A549 (cell line): ENCODE data around the gene SLC6A19. TPM values are rescaled to one million over a fixed set of nuclear protein-coding genes. Genes with fewer than 3 reads are reported as not detected.

Experiments
- ATAC-seq, 2 experiments: fragments of 200-7000 bp in 1 of 2; fragments of >200 bp in 1 of 2; cut with Nextera tagmentation in 1 of 2; cut with Tn5 transposase in 1 of 2; 3 replicates each; pipeline versions ENCODE4 v1.8.0 to v1.9.1; 2018 to 2020; ENCODE audit warnings: mild to moderate bottlenecking in 1 of 2, moderate library complexity in 1 of 2
- CTCF ChIA-PET: fragments of 300-600 bp; sonication (Branson Sonifier 250); formaldehyde crosslinking; extraction: SDS; loops from one replicate; lab custom pipeline; 2021; ENCODE audit warnings: antibody characterized with exemption, inconsistent platforms; lab: Yijun Ruan, JAX
- POLR2A ChIA-PET: fragments of 350-600 bp; formaldehyde crosslinking; extraction: SDS; loops from one replicate; lab custom pipeline; 2021; ENCODE audit warnings: antibody characterized with exemption, inconsistent platforms; lab: Yijun Ruan, JAX
- DNase-seq, 2 experiments: peaks; one replicate each; pipeline versions ENCODE4 v3.0.0 to v3.0.0-alpha.2; 2011 to 2016; ENCODE audit warnings: low read depth in 1 of 2, low spot score in 1 of 2
- FAIRE-seq: peaks from 2 replicates; lab custom pipeline; 2011; peaks lifted over from hg19 to GRCh38; lab: Jason Lieb, UNC
- H3K27ac ChIP-seq, 2 experiments: fragments of >200 bp; sonication (Bioruptor Twin); formaldehyde crosslinking; 3 replicates each; pipeline ENCODE4 v1.5.1; 2016 to 2017
- H3K4me1 ChIP-seq: fragments of >200 bp; sonication (Bioruptor Twin); formaldehyde crosslinking; 3 replicates; pipeline ENCODE4 v1.6.1; 2016
- H3K4me2 ChIP-seq: fragments of >200 bp; sonication (Bioruptor Twin); formaldehyde crosslinking; 3 replicates; pipeline ENCODE4 v1.6.1; 2016
- H3K4me3 ChIP-seq: fragments of >200 bp; sonication (Bioruptor Twin); formaldehyde crosslinking; 3 replicates; pipeline ENCODE4 v1.5.1; 2016
- H3K9me3 ChIP-seq: fragments of >200 bp; sonication (Bioruptor Twin); formaldehyde crosslinking; 3 replicates; pipeline ENCODE4 v1.6.1; 2016
- BHLHE40 ChIP-seq: IDR thresholded peaks from 2 replicates; pipeline ENCODE4 v1.6.1; 2012; ENCODE audit warnings: low read depth, low read length, inconsistent platforms
- CBX8 ChIP-seq: fragments of 200-600 bp; sonication (generic); IDR thresholded peaks from 2 replicates; pipeline ENCODE4 v1.6.1; 2016
- CEBPB ChIP-seq, 2 experiments: fragments of >200 bp in 1 of 2; sonication (Bioruptor Twin) in 1 of 2; formaldehyde crosslinking in 1 of 2; IDR thresholded peaks; 2 replicates each; pipeline ENCODE4 v1.6.1; 2012 to 2016
- CHD2 ChIP-seq: fragments of 150-350 bp; IDR thresholded peaks from 2 replicates; pipeline ENCODE4 v1.6.1; 2014; ENCODE audit warnings: low read length; ENCODE audit not compliant: partially characterized antibody
- CHD4 ChIP-seq: fragments of 200-600 bp; sonication (generic); IDR thresholded peaks from 2 replicates; pipeline ENCODE4 v1.6.1; 2016; ENCODE audit warnings: antibody characterized with exemption, mild to moderate bottlenecking, borderline replicate concordance
- EHF ChIP-seq: fragments of 250-450 bp; sonication (Bioruptor Pico); IDR thresholded peaks from 2 replicates; pipeline ENCODE4 v1.5.0; 2020; ENCODE audit warnings: mild to moderate bottlenecking
- EHMT2 ChIP-seq: fragments of 200-600 bp; sonication (generic); IDR thresholded peaks from 2 replicates; pipeline ENCODE4 v1.6.1; 2016; ENCODE audit warnings: antibody characterized with exemption, low read depth, mild to moderate bottlenecking, moderate library complexity
- ESRRA ChIP-seq: fragments of 150-350 bp; IDR thresholded peaks from 2 replicates; pipeline ENCODE4 v1.6.1; 2014; ENCODE audit warnings: mild to moderate bottlenecking, low read length, borderline replicate concordance
- FOSB ChIP-seq: fragments of 250-450 bp; sonication (Bioruptor Pico); IDR thresholded peaks from 2 replicates; pipeline ENCODE4 v1.5.0; 2020; ENCODE audit warnings: mild to moderate bottlenecking, moderate library complexity
- FOXS1 ChIP-seq: fragments of 250-450 bp; sonication (Bioruptor Pico); IDR thresholded peaks from 2 replicates; pipeline ENCODE4 v1.5.0; 2020; ENCODE audit warnings: mild to moderate bottlenecking, moderate library complexity
- HOXB13 ChIP-seq: fragments of 250-450 bp; sonication (Bioruptor Pico); IDR thresholded peaks from 2 replicates; pipeline ENCODE4 v1.5.0; 2020; ENCODE audit warnings: low read depth, mild to moderate bottlenecking, moderate library complexity
- JUN ChIP-seq, 2 experiments: fragments of >200 bp; sonication (Bioruptor Twin); formaldehyde crosslinking; IDR thresholded peaks; 2 replicates in 1 of 2; 3 replicates in 1 of 2; pipeline ENCODE4 v1.6.1; 2016 to 2017
- NFE2L2 ChIP-seq: fragments of 150-350 bp; conservative IDR thresholded peaks from 2 replicates; pipeline ENCODE4 v1.6.1; 2014; ENCODE audit warnings: low read length
- NPAS2 ChIP-seq: fragments of 250-450 bp; sonication (Bioruptor Pico); IDR thresholded peaks from 2 replicates; pipeline ENCODE4 v1.8.0; 2022; ENCODE audit warnings: mild to moderate bottlenecking, moderate library complexity, borderline replicate concordance
- POLR2A ChIP-seq: IDR thresholded peaks from 2 replicates; pipeline ENCODE4 v1.6.1; 2012; ENCODE audit warnings: mild to moderate bottlenecking, low read length
- RARB ChIP-seq: fragments of 250-450 bp; sonication (Bioruptor Pico); IDR thresholded peaks from 2 replicates; pipeline ENCODE4 v1.8.0; 2021; ENCODE audit warnings: mild to moderate bottlenecking, moderate library complexity
- RNF2 ChIP-seq: fragments of 200-600 bp; sonication (generic); IDR thresholded peaks from 2 replicates; pipeline ENCODE4 v1.6.1; 2016; ENCODE audit warnings: low read depth, mild to moderate bottlenecking, antibody characterized with exemption, moderate library complexity, borderline replicate concordance
- SMC3 ChIP-seq: fragments of >200 bp; sonication (Bioruptor Twin); formaldehyde crosslinking; IDR thresholded peaks from 3 replicates; pipeline ENCODE4 v1.6.1; 2018; ENCODE audit warnings: inconsistent platforms
- TFCP2L1 ChIP-seq: fragments of 250-450 bp; sonication (Bioruptor Pico); IDR thresholded peaks from 2 replicates; pipeline ENCODE4 v1.5.0; 2021; ENCODE audit warnings: mild to moderate bottlenecking
- ZFP36 ChIP-seq: fragments of 450-650 bp; IDR thresholded peaks from 2 replicates; pipeline ENCODE4 v1.6.1; 2014; ENCODE audit warnings: borderline replicate concordance; ENCODE audit not compliant: partially characterized antibody
- WGBS: methylation state at CpG from one replicate; pipeline ENCODE4 v1.1.6; 2017; ENCODE audit errors: missing lambda C conversion rate; 5-methylcytosine and 5-hydroxymethylcytosine counted together
- polyA plus RNA-seq, 4 experiments: library from polyadenylated mRNA; depleted of rRNA in 3 of 4; stranded (reverse); fragments of >200 nt; fragmentation: RNase III in 1 of 4; extraction: RNeasy Plus Mini Kit Qiagen cat#74134 plus additional on column Dnase treatment in 1 of 4; gene quantifications; 2 replicates in 3 of 4; 3 replicates in 1 of 4; pipeline ENCODE4 v1.2.3, GENCODE V29; 2011 to 2017
- TF ChIP-seq, protein P1 (sequence below): fragments of 450-650 bp; IDR thresholded peaks from 2 replicates; pipeline ENCODE4 v1.6.1; 2014; ENCODE audit warnings: antibody characterized with exemption
- TF ChIP-seq, protein P2 (sequence below): fragments of 200-600 bp; sonication (generic); IDR thresholded peaks from 2 replicates; pipeline ENCODE4 v1.6.1; 2016; ENCODE audit warnings: antibody characterized with exemption, mild to moderate bottlenecking, moderate library complexity
- TF ChIP-seq, protein P3 (sequence below): IDR thresholded peaks from 2 replicates; pipeline ENCODE4 v1.6.1; 2012
- TF ChIP-seq, protein P4 (sequence below): fragments of 250-450 bp; sonication (Bioruptor Pico); IDR thresholded peaks from 2 replicates; pipeline ENCODE4 v1.5.0; 2021; ENCODE audit warnings: mild to moderate bottlenecking, moderate library complexity, borderline replicate concordance

SLC6A19 gene
- polyA plus RNA-seq, 2 of the 4 experiments (the other 2 are of a cell fraction): 0.01 TPM; not detected in 1

DNA sequence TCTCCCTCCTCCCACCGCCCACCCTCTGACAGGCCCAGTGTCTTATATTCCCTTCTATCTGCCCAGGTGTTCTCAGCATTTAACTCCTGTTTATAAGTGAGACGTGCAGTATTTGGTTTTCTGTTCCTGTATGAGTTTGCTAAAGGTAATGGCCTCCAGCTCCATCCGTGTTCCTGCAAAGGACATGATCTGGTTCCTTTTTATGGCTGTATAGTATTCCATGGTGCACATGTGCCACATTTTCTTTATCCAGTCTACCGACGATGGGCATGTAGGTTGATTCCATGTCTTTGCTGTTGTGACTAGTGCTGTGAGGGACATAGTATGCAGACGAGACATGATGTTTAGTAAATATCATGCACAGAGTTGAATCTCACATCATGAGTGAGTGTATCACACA lies 7.0 kb upstream of the SLC6A19 start:
- FAIRE-seq (no peak), DNase-seq (no peak), ATAC-seq (no peak)
- WGBS: 45% methylated on average over 6 of the region's 6 CpGs
- Histone ChIP-seq H3K4me2 (no peak overlapping the region), H3K4me3 (no peak overlapping the region), H3K9me3 (no peaks in the 10 kb centered on the region), H3K4me1 (no peaks in the 10 kb centered on the region), H3K27ac (no peak overlapping the region)
- TF ChIP-seq RNF2 (no peak), SMC3 (no peak), BHLHE40 (no peak), HOXB13 (CRISPR knock-in tag) (no peak), CHD2 (no peak), EHF (CRISPR knock-in tag) (no peak), CHD4 (no peak)
- TF ChIP-seq, protein P1, sequence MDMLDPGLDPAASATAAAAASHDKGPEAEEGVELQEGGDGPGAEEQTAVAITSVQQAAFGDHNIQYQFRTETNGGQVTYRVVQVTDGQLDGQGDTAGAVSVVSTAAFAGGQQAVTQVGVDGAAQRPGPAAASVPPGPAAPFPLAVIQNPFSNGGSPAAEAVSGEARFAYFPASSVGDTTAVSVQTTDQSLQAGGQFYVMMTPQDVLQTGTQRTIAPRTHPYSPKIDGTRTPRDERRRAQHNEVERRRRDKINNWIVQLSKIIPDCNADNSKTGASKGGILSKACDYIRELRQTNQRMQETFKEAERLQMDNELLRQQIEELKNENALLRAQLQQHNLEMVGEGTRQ: no peak
- TF ChIP-seq, protein P2, sequence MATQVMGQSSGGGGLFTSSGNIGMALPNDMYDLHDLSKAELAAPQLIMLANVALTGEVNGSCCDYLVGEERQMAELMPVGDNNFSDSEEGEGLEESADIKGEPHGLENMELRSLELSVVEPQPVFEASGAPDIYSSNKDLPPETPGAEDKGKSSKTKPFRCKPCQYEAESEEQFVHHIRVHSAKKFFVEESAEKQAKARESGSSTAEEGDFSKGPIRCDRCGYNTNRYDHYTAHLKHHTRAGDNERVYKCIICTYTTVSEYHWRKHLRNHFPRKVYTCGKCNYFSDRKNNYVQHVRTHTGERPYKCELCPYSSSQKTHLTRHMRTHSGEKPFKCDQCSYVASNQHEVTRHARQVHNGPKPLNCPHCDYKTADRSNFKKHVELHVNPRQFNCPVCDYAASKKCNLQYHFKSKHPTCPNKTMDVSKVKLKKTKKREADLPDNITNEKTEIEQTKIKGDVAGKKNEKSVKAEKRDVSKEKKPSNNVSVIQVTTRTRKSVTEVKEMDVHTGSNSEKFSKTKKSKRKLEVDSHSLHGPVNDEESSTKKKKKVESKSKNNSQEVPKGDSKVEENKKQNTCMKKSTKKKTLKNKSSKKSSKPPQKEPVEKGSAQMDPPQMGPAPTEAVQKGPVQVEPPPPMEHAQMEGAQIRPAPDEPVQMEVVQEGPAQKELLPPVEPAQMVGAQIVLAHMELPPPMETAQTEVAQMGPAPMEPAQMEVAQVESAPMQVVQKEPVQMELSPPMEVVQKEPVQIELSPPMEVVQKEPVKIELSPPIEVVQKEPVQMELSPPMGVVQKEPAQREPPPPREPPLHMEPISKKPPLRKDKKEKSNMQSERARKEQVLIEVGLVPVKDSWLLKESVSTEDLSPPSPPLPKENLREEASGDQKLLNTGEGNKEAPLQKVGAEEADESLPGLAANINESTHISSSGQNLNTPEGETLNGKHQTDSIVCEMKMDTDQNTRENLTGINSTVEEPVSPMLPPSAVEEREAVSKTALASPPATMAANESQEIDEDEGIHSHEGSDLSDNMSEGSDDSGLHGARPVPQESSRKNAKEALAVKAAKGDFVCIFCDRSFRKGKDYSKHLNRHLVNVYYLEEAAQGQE: no peak
- CTCF ChIA-PET: interaction anchor here (0.9 to 3.6 kb wide), 3 partner anchors 11 to 20 kb away, joined by 3 to 16 read pairs (median 8); no protein-coding TSS in a partner anchor
- POLR2A ChIA-PET: no interaction called here

DNA sequence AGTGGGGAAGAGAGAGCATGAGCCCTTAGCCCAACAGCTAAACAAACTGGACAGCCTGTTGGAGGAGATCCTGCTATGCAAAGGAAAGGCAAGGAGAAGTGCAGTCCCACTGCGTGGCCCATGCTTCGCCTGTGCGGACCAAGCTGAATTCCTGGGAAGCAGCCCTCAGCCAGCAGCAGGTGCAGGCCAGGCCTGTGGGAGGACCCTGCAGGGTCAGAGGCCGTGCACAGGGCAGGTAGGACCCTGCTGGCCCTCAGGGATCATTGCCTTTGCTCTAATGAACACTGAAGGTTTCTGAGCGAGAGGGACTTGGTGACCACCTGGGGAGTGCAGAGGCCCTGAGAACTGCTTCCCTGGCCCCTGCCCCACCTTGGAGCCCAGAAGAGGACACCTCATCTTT lies 6.0 kb upstream of the SLC6A19 start:
- 54% methylated on average over 5 of the region's 5 CpGs for WGBS
- DNase-seq: no peak
- H3K27ac ChIP-seq: no peak overlapping the region
- ChIA-PET CTCF (interaction anchor here (0.6 to 3.6 kb wide), 4 partner anchors 13 to 73 kb away, joined by 3 to 16 read pairs (median 6); no protein-coding TSS in a partner anchor), POLR2A (no interaction called here)
- H3K9me3 ChIP-seq: no peaks in the 10 kb centered on the region
- no peak overlapping the region for H3K4me3 ChIP-seq
- no peak overlapping the region for H3K4me2 ChIP-seq
- TF ChIP-seq FOXS1 (CRISPR knock-in tag) (no peak), EHMT2 (no peak), CHD2 (no peak), CBX8 (no peak), TFCP2L1 (CRISPR knock-in tag) (no peak), ESRRA (no peak)
- TF ChIP-seq, protein P3, sequence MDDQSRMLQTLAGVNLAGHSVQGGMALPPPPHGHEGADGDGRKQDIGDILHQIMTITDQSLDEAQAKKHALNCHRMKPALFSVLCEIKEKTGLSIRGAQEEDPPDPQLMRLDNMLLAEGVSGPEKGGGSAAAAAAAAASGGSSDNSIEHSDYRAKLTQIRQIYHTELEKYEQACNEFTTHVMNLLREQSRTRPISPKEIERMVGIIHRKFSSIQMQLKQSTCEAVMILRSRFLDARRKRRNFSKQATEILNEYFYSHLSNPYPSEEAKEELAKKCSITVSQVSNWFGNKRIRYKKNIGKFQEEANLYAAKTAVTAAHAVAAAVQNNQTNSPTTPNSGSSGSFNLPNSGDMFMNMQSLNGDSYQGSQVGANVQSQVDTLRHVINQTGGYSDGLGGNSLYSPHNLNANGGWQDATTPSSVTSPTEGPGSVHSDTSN: no peak
- TF ChIP-seq, protein P1: no peak
- TF ChIP-seq, all 56 proteins: peak for 0
- no peak for FAIRE-seq
- no peaks in the 10 kb centered on the region; the same call in 2 of the 3 replicates for H3K4me1 ChIP-seq
- ATAC-seq: no peak

DNA sequence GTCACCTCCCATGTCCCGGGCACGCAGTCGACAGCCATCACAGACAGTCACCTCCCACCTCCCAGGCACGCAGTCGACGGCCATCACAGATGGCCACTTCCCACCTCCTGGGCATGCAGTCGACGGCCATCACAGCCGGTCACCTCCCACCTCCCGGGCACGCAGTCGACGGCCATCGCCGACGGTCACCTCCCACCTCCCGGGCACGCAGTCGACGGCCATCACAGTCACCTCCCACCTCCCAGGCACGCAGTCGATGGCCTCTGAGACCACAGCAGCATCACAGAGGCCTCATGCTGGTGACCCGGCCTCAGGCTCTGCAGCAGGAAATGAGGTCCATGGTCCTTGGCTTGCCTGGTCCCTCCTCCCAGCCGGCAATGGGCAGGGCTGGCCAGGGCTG lies 5.5 kb upstream of the SLC6A19 start:
- FAIRE-seq (no peak), ATAC-seq (no peak), DNase-seq (no peak)
- TF ChIP-seq RARB (CRISPR knock-in tag): no peak
- no peak for TF ChIP-seq NPAS2 (CRISPR knock-in tag)
- TF ChIP-seq CEBPB (IDR thresholded peaks at IDR 0.05): no peak
- no peak for TF ChIP-seq FOSB (CRISPR knock-in tag)
- TF ChIP-seq ESRRA: no peak
- no peak for TF ChIP-seq JUN (IDR thresholded peaks at IDR 0.05)
- TF ChIP-seq EHMT2: no peak
- no peak for TF ChIP-seq FOXS1 (CRISPR knock-in tag)
- no peak for TF ChIP-seq NFE2L2
- no peak for TF ChIP-seq POLR2A
- no peak for TF ChIP-seq ZFP36
- TF ChIP-seq CHD4: no peak
- TF ChIP-seq, protein P4, sequence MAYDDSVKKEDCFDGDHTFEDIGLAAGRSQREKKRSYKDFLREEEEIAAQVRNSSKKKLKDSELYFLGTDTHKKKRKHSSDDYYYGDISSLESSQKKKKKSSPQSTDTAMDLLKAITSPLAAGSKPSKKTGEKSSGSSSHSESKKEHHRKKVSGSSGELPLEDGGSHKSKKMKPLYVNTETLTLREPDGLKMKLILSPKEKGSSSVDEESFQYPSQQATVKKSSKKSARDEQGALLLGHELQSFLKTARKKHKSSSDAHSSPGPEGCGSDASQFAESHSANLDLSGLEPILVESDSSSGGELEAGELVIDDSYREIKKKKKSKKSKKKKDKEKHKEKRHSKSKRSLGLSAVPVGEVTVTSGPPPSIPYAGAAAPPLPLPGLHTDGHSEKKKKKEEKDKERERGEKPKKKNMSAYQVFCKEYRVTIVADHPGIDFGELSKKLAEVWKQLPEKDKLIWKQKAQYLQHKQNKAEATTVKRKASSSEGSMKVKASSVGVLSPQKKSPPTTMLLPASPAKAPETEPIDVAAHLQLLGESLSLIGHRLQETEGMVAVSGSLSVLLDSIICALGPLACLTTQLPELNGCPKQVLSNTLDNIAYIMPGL (CRISPR knock-in tag): no peak
- H3K4me1 ChIP-seq: no peaks in the 10 kb centered on the region; the same call in 2 of the 3 replicates
- H3K4me3 ChIP-seq: no peak overlapping the region
- no peak overlapping the region for H3K4me2 ChIP-seq
- POLR2A ChIA-PET: no interaction called here
- no peak overlapping the region for H3K27ac ChIP-seq
- CTCF ChIA-PET: interaction anchor here (0.6 to 3.6 kb wide), 4 partner anchors 13 to 72 kb away, joined by 3 to 16 read pairs (median 6); no protein-coding TSS in a partner anchor
- H3K9me3 ChIP-seq: no peaks in the 10 kb centered on the region
- WGBS: 71% methylated on average over 14 of the region's 24 CpGs
